ENCODE measurements around the gene SENP7. TPM values are rescaled to one million over a fixed set of nuclear protein-coding genes. Genes with fewer than 3 reads are reported as not detected.
"Not testable (repeated sequence)": the region's sequence is repeated elsewhere in the genome, so short reads cannot be mapped to it uniquely, and the experiment has no call there.

The SENP7 gene
- total RNA-seq, 2 experiments from 2014 or later = 17.7 to 19.5 TPM

- no peak overlapping the region for H2AFZ ChIP-seq (ENCODE audit: low read length)
- intact Hi-C loops (cut with micrococcal nuclease; ENCODE audit: unreplicated experiment) = no loop called here
- no peaks in the 10 kb centered on the region for H3K9me2 ChIP-seq (ENCODE audit: insufficient read depth, low read length)
- no peaks in the 10 kb centered on the region for H3K4me1 ChIP-seq (ENCODE audit: insufficient read depth, low read length, poor library complexity, severe bottlenecking)
- no peak overlapping the region for H3K4me3 ChIP-seq (ENCODE audit: low read depth, low read length, poor library complexity, severe bottlenecking)
- H3K36me3 ChIP-seq (ENCODE audit: insufficient read depth, low read length) = no peaks in the 10 kb centered on the region
- POLR2A ChIA-PET = no interaction called here
- DNase-seq (ENCODE audit: low spot score) = no peak
- H3K27ac ChIP-seq (ENCODE audit: low read depth, low read length, poor library complexity, severe bottlenecking) = no peak overlapping the region
- no peaks in the 10 kb centered on the region for H3K79me2 ChIP-seq (ENCODE audit: insufficient read depth, low read depth, low read length)
- H3K9me3 ChIP-seq (ENCODE audit: low read length) = no peaks in the 10 kb centered on the region
- CTCF ChIA-PET (ENCODE audit: unreplicated experiment) = no interaction called here
- H4K20me1 ChIP-seq (ENCODE audit: insufficient read depth, low read length) = no peaks in the 10 kb centered on the region
- no peak overlapping the region for H3K4me2 ChIP-seq (ENCODE audit: low read length)
- no peak for TF ChIP-seq CTCF (conservative IDR thresholded peaks at IDR 0.05; ENCODE audit: low read length)
- TF ChIP-seq EZH2phosphoT487 (IDR thresholded peaks at IDR 0.05; ENCODE audit: borderline replicate concordance, low read depth, low read length) = no peak
- no TSS peak for BruUV-seq (replicated peaks)
Measured at GRCh38 chr3:101458387-101458786, 54.6 kb downstream of the SENP7 start.

- POLR2A ChIA-PET = no interaction called here
- no peak overlapping the region for H2AFZ ChIP-seq (ENCODE audit: low read length)
- no peak overlapping the region for H3K4me3 ChIP-seq (ENCODE audit: low read depth, low read length, poor library complexity, severe bottlenecking)
- no TSS peak for BruUV-seq (replicated peaks)
- no peaks in the 10 kb centered on the region for H4K20me1 ChIP-seq (ENCODE audit: insufficient read depth, low read length)
- no peaks in the 10 kb centered on the region for H3K9me3 ChIP-seq (ENCODE audit: low read length)
- intact Hi-C loops (cut with micrococcal nuclease; ENCODE audit: unreplicated experiment) = no loop called here
- H3K27ac ChIP-seq (ENCODE audit: low read depth, low read length, poor library complexity, severe bottlenecking) = no peak overlapping the region
- H3K36me3 ChIP-seq (ENCODE audit: insufficient read depth, low read length) = no peaks in the 10 kb centered on the region
- H3K79me2 ChIP-seq (ENCODE audit: insufficient read depth, low read depth, low read length) = no peaks in the 10 kb centered on the region
- CTCF ChIA-PET (ENCODE audit: unreplicated experiment) = no interaction called here
- H3K9me2 ChIP-seq (ENCODE audit: insufficient read depth, low read length) = no peaks in the 10 kb centered on the region
- no peaks in the 10 kb centered on the region for H3K4me1 ChIP-seq (ENCODE audit: insufficient read depth, low read length, poor library complexity, severe bottlenecking)
- no peak for DNase-seq (ENCODE audit: low spot score)
- no peak overlapping the region for H3K4me2 ChIP-seq (ENCODE audit: low read length)
- TF ChIP-seq EZH2phosphoT487 (IDR thresholded peaks at IDR 0.05; ENCODE audit: borderline replicate concordance, low read depth, low read length) (no peak), CTCF (conservative IDR thresholded peaks at IDR 0.05; ENCODE audit: low read length) (no peak)
Measured at GRCh38 chr3:101454629-101455028, 58.4 kb downstream of the SENP7 start.

GRCh38 chr3:101453961-101454360, 59.1 kb downstream of the SENP7 start:
- H3K4me1 ChIP-seq (ENCODE audit: insufficient read depth, low read length, poor library complexity, severe bottlenecking) = no peaks in the 10 kb centered on the region
- H3K79me2 ChIP-seq (ENCODE audit: insufficient read depth, low read depth, low read length) = no peaks in the 10 kb centered on the region
- intact Hi-C loops (cut with micrococcal nuclease; ENCODE audit: unreplicated experiment) = no loop called here
- no peaks in the 10 kb centered on the region for H3K36me3 ChIP-seq (ENCODE audit: insufficient read depth, low read length)
- BruUV-seq (replicated peaks) = no TSS peak
- H3K4me3 ChIP-seq (ENCODE audit: low read depth, low read length, poor library complexity, severe bottlenecking) = no peak overlapping the region
- H2AFZ ChIP-seq (ENCODE audit: low read length) = no peak overlapping the region
- no peaks in the 10 kb centered on the region for H3K9me3 ChIP-seq (ENCODE audit: low read length)
- CTCF ChIA-PET (ENCODE audit: unreplicated experiment) = no interaction called here
- POLR2A ChIA-PET = no interaction called here
- H3K27ac ChIP-seq (ENCODE audit: low read depth, low read length, poor library complexity, severe bottlenecking) = no peak overlapping the region
- no peak overlapping the region for H3K4me2 ChIP-seq (ENCODE audit: low read length)
- DNase-seq (ENCODE audit: low spot score) = no peak
- H3K9me2 ChIP-seq (ENCODE audit: insufficient read depth, low read length) = no peaks in the 10 kb centered on the region
- no peaks in the 10 kb centered on the region for H4K20me1 ChIP-seq (ENCODE audit: insufficient read depth, low read length)
- no peak for TF ChIP-seq CTCF (conservative IDR thresholded peaks at IDR 0.05; ENCODE audit: low read length)
- TF ChIP-seq EZH2phosphoT487 (IDR thresholded peaks at IDR 0.05; ENCODE audit: borderline replicate concordance, low read depth, low read length) = no peak

DNA sequence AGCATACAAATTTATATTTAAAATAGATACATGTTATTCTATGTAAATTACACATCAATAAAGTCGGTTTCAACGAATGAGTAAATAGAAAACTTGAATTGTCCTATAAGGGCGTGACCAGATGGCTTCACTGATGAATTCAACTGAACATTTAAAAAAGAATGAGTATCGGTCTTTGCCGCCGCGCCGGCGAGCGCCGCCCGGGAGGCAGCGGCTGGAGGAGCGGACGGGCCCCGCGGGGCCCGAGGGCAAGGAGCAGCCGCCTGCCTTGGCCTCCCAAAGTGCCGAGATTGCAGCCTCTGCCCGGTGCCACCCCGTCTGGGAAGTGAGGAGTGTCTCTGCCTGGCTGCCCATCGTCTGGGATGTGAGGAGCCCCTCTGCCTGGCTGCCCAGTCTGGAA, 74.4 kb downstream of the SENP7 start:
- POLR2A ChIA-PET = interaction anchor here (0.6 kb wide), 1 partner anchor 67 kb away, joined by 3 read pairs; no protein-coding TSS in a partner anchor
- H3K4me1 ChIP-seq (ENCODE audit: insufficient read depth, low read length, poor library complexity, severe bottlenecking); H3K4me2 ChIP-seq (ENCODE audit: low read length); H3K9me3 ChIP-seq (ENCODE audit: low read length); H2AFZ ChIP-seq (ENCODE audit: low read length); CTCF ChIA-PET (ENCODE audit: unreplicated experiment); H3K27ac ChIP-seq (ENCODE audit: low read depth, low read length, poor library complexity, severe bottlenecking); H3K9me2 ChIP-seq (ENCODE audit: insufficient read depth, low read length); H3K4me3 ChIP-seq (ENCODE audit: low read depth, low read length, poor library complexity, severe bottlenecking); DNase-seq (ENCODE audit: low spot score); H4K20me1 ChIP-seq (ENCODE audit: insufficient read depth, low read length); BruUV-seq (replicated peaks); H3K79me2 ChIP-seq (ENCODE audit: insufficient read depth, low read depth, low read length); H3K36me3 ChIP-seq (ENCODE audit: insufficient read depth, low read length); intact Hi-C loops (cut with micrococcal nuclease; ENCODE audit: unreplicated experiment): not testable (repeated sequence)
